ENCODE measurements around the gene PTAFR.

The PTAFR gene

GRCh38 chr1:28173151-28173979 lies 3.1 kb downstream of the PTAFR start:
- no peak for ATAC-seq (ENCODE audit: insufficient read depth, low read depth)
- H3K9me3 ChIP-seq (ENCODE audit: insufficient read depth, low read length, severe bottlenecking) = no peaks in the 10 kb centered on the region
- H3K9ac ChIP-seq (ENCODE audit: low read depth, low read length) = no peak overlapping the region
- no peaks in the 10 kb centered on the region for H3K36me3 ChIP-seq (ENCODE audit: insufficient read depth, low read length)
- TF ChIP-seq EZH2 (IDR thresholded peaks at IDR 0.05; ENCODE audit: borderline replicate concordance, low read depth, low read length, severe bottlenecking) = no peak
- no peak for TF ChIP-seq CTCF (IDR thresholded peaks at IDR 0.05; ENCODE audit: borderline replicate concordance, extremely low read depth, low read length, poor library complexity, severe bottlenecking)
- H3K4me2 ChIP-seq (ENCODE audit: insufficient read depth, low read length) = no peak overlapping the region
- H2AFZ ChIP-seq (ENCODE audit: low read depth, low read length) = no peak overlapping the region
- peaks cover 17% of the 10 kb centered on the region for H3K4me1 ChIP-seq (ENCODE audit: insufficient read depth, low read length)
- no peak for DNase-seq
- no peaks in the 10 kb centered on the region for H3K79me2 ChIP-seq (ENCODE audit: insufficient read depth, low read length)
- no peaks in the 10 kb centered on the region for H4K20me1 ChIP-seq (ENCODE audit: insufficient read depth, low read length)
- H3K27me3 ChIP-seq (ENCODE audit: insufficient read depth, low read length, poor library complexity) = peaks cover 3% of the 10 kb centered on the region
- no peak overlapping the region for H3K27ac ChIP-seq (ENCODE audit: low read length)
- H3K4me3 ChIP-seq (ENCODE audit: low read depth in 1 of 2, low read length in 2 of 2) = no peak overlapping the region

- DNase-seq (no peak), ATAC-seq (ENCODE audit: insufficient read depth, low read depth) (no peak)
- peaks cover 17% of the 10 kb centered on the region for H3K4me1 ChIP-seq (ENCODE audit: insufficient read depth, low read length)
- H3K36me3 ChIP-seq (ENCODE audit: insufficient read depth, low read length) = no peaks in the 10 kb centered on the region
- no peak overlapping the region for H3K27ac ChIP-seq (ENCODE audit: low read length)
- no peaks in the 10 kb centered on the region for H4K20me1 ChIP-seq (ENCODE audit: insufficient read depth, low read length)
- no peak overlapping the region for H3K4me2 ChIP-seq (ENCODE audit: insufficient read depth, low read length)
- TF ChIP-seq EZH2 (IDR thresholded peaks at IDR 0.05; ENCODE audit: borderline replicate concordance, low read depth, low read length, severe bottlenecking) (no peak), CTCF (IDR thresholded peaks at IDR 0.05; ENCODE audit: borderline replicate concordance, extremely low read depth, low read length, poor library complexity, severe bottlenecking) (no peak)
- peaks cover 3% of the 10 kb centered on the region for H3K27me3 ChIP-seq (ENCODE audit: insufficient read depth, low read length, poor library complexity)
- no peak overlapping the region for H3K4me3 ChIP-seq (ENCODE audit: low read depth in 1 of 2, low read length in 2 of 2)
- no peaks in the 10 kb centered on the region for H3K79me2 ChIP-seq (ENCODE audit: insufficient read depth, low read length)
- H3K9ac ChIP-seq (ENCODE audit: low read depth, low read length) = no peak overlapping the region
- H3K9me3 ChIP-seq (ENCODE audit: insufficient read depth, low read length, severe bottlenecking) = no peaks in the 10 kb centered on the region
- no peak overlapping the region for H2AFZ ChIP-seq (ENCODE audit: low read depth, low read length)
These were observed 3.8 kb downstream of the PTAFR start for GRCh38 chr1:28172713-28173150.

GRCh38 chr1:28171246-28171645 lies 5.2 kb downstream of the PTAFR start:
- ATAC-seq (ENCODE audit: insufficient read depth, low read depth) = no peak
- DNase-seq = no peak
- no peak overlapping the region for H3K9ac ChIP-seq (ENCODE audit: low read depth, low read length)
- peaks cover 17% of the 10 kb centered on the region for H3K4me1 ChIP-seq (ENCODE audit: insufficient read depth, low read length)
- H3K27me3 ChIP-seq (ENCODE audit: insufficient read depth, low read length, poor library complexity) = no peaks in the 10 kb centered on the region
- no peak overlapping the region for H3K4me2 ChIP-seq (ENCODE audit: insufficient read depth, low read length)
- no peaks in the 10 kb centered on the region for H3K79me2 ChIP-seq (ENCODE audit: insufficient read depth, low read length)
- TF ChIP-seq CTCF (IDR thresholded peaks at IDR 0.05; ENCODE audit: borderline replicate concordance, extremely low read depth, low read length, poor library complexity, severe bottlenecking) (no peak), EZH2 (IDR thresholded peaks at IDR 0.05; ENCODE audit: borderline replicate concordance, low read depth, low read length, severe bottlenecking) (no peak)
- no peaks in the 10 kb centered on the region for H3K9me3 ChIP-seq (ENCODE audit: insufficient read depth, low read length, severe bottlenecking)
- no peak overlapping the region for H3K27ac ChIP-seq (ENCODE audit: low read length)
- no peak overlapping the region for H2AFZ ChIP-seq (ENCODE audit: low read depth, low read length)
- H3K4me3 ChIP-seq (ENCODE audit: low read depth in 1 of 2, low read length in 2 of 2) = no peak overlapping the region
- H3K36me3 ChIP-seq (ENCODE audit: insufficient read depth, low read length) = no peaks in the 10 kb centered on the region
- no peaks in the 10 kb centered on the region for H4K20me1 ChIP-seq (ENCODE audit: insufficient read depth, low read length)

All from DND-41 (cell line).